HEK293T (cell line): ENCODE data around the gene PTPRD.

Source experiments
- CTCF ChIA-PET: fragments of 350-600 bp; formaldehyde crosslinking; extraction: SDS; loops from one replicate; lab custom pipeline; 2021; ENCODE audit warnings: antibody characterized with exemption, inconsistent platforms; lab: Yijun Ruan, JAX
- POLR2A ChIA-PET: fragments of 350-600 bp; formaldehyde crosslinking; extraction: SDS; loops from one replicate; lab custom pipeline; 2020; ENCODE audit warnings: antibody characterized with exemption, inconsistent platforms; lab: Yijun Ruan, JAX
- DNase-seq: peaks from one replicate; pipeline ENCODE4 v3.0.0; 2012; ENCODE audit warnings: mixed read lengths; ENCODE audit errors: extremely low spot score
- ARNT ChIP-seq: fragments of 450-650 bp; IDR thresholded peaks from 2 replicates; pipeline ENCODE4 v1.6.1; 2017; ENCODE audit warnings: mild to moderate bottlenecking
- BHLHE40 ChIP-seq: fragments of 450-650 bp; IDR thresholded peaks from 2 replicates; pipeline ENCODE4 v1.6.1; 2016; ENCODE audit warnings: mild to moderate bottlenecking, moderate library complexity, borderline replicate concordance
- CTBP1 ChIP-seq: fragments of 450-650 bp; IDR thresholded peaks from 2 replicates; pipeline ENCODE4 v1.6.1; 2016; ENCODE audit warnings: borderline replicate concordance
- ELF4 ChIP-seq: fragments of 450-650 bp; IDR thresholded peaks from 2 replicates; pipeline ENCODE4 v1.6.1; 2017; ENCODE audit warnings: antibody characterized with exemption
- FOXA1 ChIP-seq: fragments of 450-650 bp; IDR thresholded peaks from 2 replicates; pipeline ENCODE4 v1.6.1; 2016; ENCODE audit warnings: mild to moderate bottlenecking
- FOXK2 ChIP-seq: fragments of 450-650 bp; IDR thresholded peaks from 2 replicates; pipeline ENCODE4 v1.6.1; 2016; ENCODE audit warnings: mild to moderate bottlenecking
- FOXM1 ChIP-seq: fragments of 450-650 bp; IDR thresholded peaks from 2 replicates; pipeline ENCODE4 v1.6.1; 2017; ENCODE audit warnings: mild to moderate bottlenecking, borderline replicate concordance
- HDGF ChIP-seq: fragments of 450-650 bp; IDR thresholded peaks from 2 replicates; pipeline ENCODE4 v1.6.1; 2017; ENCODE audit warnings: antibody characterized with exemption, borderline replicate concordance
- L3MBTL2 ChIP-seq: fragments of 450-650 bp; conservative IDR thresholded peaks from 2 replicates; pipeline ENCODE4 v1.6.1; 2016; ENCODE audit warnings: mild to moderate bottlenecking
- LEF1 ChIP-seq: fragments of 450-650 bp; IDR thresholded peaks from 2 replicates; pipeline ENCODE4 v1.6.1; 2017; ENCODE audit warnings: mild to moderate bottlenecking, borderline replicate concordance
- NFRKB ChIP-seq: fragments of 450-650 bp; IDR thresholded peaks from 2 replicates; pipeline ENCODE4 v1.6.1; 2016; ENCODE audit warnings: mild to moderate bottlenecking, moderate library complexity
- SP1 ChIP-seq: fragments of 450-650 bp; IDR thresholded peaks from 2 replicates; pipeline ENCODE4 v1.6.1; 2017
- SUZ12 ChIP-seq: fragments of 450-650 bp; IDR thresholded peaks from 2 replicates; pipeline ENCODE4 v1.6.1; 2016; ENCODE audit warnings: mild to moderate bottlenecking
- TARDBP ChIP-seq: fragments of 450-650 bp; IDR thresholded peaks from 2 replicates; pipeline ENCODE4 v1.6.1; 2016
- ZNF384 ChIP-seq: fragments of 450-650 bp; IDR thresholded peaks from 2 replicates; pipeline ENCODE4 v1.6.1; 2016
- TF ChIP-seq, protein P1 (sequence below): fragments of 450-650 bp; IDR thresholded peaks from 2 replicates; pipeline ENCODE4 v1.6.1; 2016

Gene PTPRD

DNA sequence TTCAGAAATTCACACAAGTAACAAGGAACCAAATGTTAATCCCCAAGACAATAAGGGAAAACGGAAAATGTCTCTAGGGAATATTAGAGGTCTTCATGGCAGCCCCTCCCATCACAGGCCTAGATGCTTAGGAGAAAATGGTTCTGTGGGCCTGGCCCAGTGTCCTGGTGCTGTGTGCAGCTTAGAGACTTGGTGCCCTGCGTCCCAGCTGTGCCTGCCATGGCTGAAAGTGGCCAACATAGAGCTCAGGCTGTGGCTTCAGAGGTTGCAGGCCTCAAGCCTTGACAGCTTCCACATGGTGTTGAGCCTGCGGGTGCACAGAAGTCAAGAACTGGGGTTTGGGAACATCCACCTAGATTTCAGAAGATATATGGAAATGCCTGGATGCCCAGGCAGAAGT lies 942.3 kb downstream of the PTPRD start:
- CTCF ChIA-PET, result no interaction called here
- no peak for TF ChIP-seq FOXA1
- no peak for TF ChIP-seq SP1
- TF ChIP-seq FOXK2, result no peak
- no peak for TF ChIP-seq FOXM1
- TF ChIP-seq SUZ12, result no peak
- no peak for TF ChIP-seq L3MBTL2
- no peak for TF ChIP-seq ARNT
- no peak for TF ChIP-seq BHLHE40
- no peak for TF ChIP-seq CTBP1
- TF ChIP-seq HDGF, result no peak
- TF ChIP-seq TARDBP, result no peak
- no peak for TF ChIP-seq ELF4
- no peak for TF ChIP-seq LEF1
- no peak for TF ChIP-seq NFRKB
- TF ChIP-seq ZNF384, result no peak
- POLR2A ChIA-PET, result no interaction called here
- no peak for DNase-seq

DNA sequence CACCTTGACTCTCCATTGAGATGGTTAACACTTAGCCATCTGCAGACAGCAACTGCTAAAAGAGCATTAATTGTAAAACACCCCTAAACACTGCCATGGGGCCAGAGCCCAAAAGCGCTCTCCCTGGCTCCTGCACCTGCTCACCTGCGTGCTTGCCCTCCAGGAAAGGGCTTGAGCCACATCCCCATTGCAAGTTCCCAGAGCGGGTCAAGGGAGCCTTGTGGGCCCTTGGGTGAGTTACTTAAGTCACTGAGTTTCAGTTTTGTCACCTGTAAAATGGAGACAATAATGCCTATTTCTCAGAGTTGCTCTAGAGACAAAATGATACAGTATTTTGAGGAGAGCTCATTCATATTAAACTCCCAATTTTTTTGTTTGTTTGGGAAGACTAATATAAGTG lies 967.8 kb downstream of the PTPRD start:
- CTCF ChIA-PET, result no interaction called here
- TF ChIP-seq NFRKB (no peak), FOXM1 (no peak), SP1 (no peak), HDGF (no peak), FOXA1 (no peak), FOXK2 (no peak), LEF1 (no peak), BHLHE40 (no peak), L3MBTL2 (no peak), ELF4 (no peak), CTBP1 (no peak), SUZ12 (no peak)
- TF ChIP-seq, protein P1, sequence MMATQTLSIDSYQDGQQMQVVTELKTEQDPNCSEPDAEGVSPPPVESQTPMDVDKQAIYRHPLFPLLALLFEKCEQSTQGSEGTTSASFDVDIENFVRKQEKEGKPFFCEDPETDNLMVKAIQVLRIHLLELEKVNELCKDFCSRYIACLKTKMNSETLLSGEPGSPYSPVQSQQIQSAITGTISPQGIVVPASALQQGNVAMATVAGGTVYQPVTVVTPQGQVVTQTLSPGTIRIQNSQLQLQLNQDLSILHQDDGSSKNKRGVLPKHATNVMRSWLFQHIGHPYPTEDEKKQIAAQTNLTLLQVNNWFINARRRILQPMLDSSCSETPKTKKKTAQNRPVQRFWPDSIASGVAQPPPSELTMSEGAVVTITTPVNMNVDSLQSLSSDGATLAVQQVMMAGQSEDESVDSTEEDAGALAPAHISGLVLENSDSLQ, result no peak

DNA sequence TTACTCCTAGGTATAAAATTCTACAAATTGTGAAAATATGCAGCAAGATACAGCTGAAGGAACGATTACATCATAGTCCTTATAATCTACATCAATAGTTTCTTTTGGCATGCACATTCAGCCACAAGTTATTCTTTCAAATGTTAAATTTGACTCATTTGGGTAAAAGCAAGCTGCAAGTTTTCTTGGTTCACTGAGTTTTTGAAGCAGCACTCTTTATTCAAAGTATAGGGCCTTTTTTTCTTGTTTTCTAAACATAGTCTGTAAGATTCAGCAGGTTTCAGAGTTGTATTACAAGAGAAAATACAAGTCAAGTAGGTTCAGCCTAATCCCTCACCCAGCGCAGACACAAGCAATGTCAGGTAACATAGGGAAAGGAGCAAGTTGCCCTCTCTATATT lies 981.5 kb downstream of the PTPRD start:
- ChIA-PET POLR2A (no interaction called here), CTCF (no interaction called here)
- DNase-seq, result no peak
- TF ChIP-seq LEF1, result no peak
- TF ChIP-seq SP1, result no peak
- no peak for TF ChIP-seq HDGF
- TF ChIP-seq TARDBP, result no peak
- TF ChIP-seq CTBP1, result no peak
- TF ChIP-seq ELF4, result no peak
- no peak for TF ChIP-seq FOXA1
- no peak for TF ChIP-seq ZNF384
- TF ChIP-seq L3MBTL2, result no peak
- TF ChIP-seq, protein P1, result no peak
- no peak for TF ChIP-seq FOXK2
- no peak for TF ChIP-seq ARNT
- no peak for TF ChIP-seq FOXM1
- no peak for TF ChIP-seq BHLHE40

More for the DNA sequence above, 967.8 kb downstream of the PTPRD start:
- POLR2A ChIA-PET, result no interaction called here
- DNase-seq, result no peak

GRCh38 chr9:9625248-9625647 lies 987.6 kb downstream of the PTPRD start:
- POLR2A ChIA-PET, result no interaction called here
- CTCF ChIA-PET, result no interaction called here
- TF ChIP-seq TARDBP (no peak), NFRKB (no peak)
- no peak for DNase-seq

GRCh38 chr9:9623506-9623905 lies 989.3 kb downstream of the PTPRD start:
- DNase-seq, result no peak
- ChIA-PET CTCF (no interaction called here), POLR2A (no interaction called here)
- TF ChIP-seq L3MBTL2 (no peak), FOXM1 (no peak), CTBP1 (no peak), NFRKB (no peak), ELF4 (no peak), SUZ12 (no peak), TARDBP (no peak), ZNF384 (no peak), ARNT (no peak), SP1 (no peak), FOXK2 (no peak), HDGF (no peak), LEF1 (no peak)
- TF ChIP-seq, protein P1, result no peak

GRCh38 chr9:9621355-9621940 lies 991.4 kb downstream of the PTPRD start:
- TF ChIP-seq HDGF (no peak), NFRKB (no peak), ELF4 (no peak), FOXM1 (no peak), ARNT (no peak), CTBP1 (no peak), ZNF384 (no peak), FOXK2 (no peak), BHLHE40 (no peak), SUZ12 (no peak), LEF1 (no peak), SP1 (no peak), TARDBP (no peak), L3MBTL2 (no peak)
- TF ChIP-seq, protein P1, result no peak

More at GRCh38 chr9:9621355-9621940, 991.4 kb downstream of the PTPRD start:
- no peak for DNase-seq
- POLR2A ChIA-PET, result no interaction called here
- CTCF ChIA-PET, result no interaction called here
